Measurements from ENCODE around the gene OBSCN.

Gene OBSCN

DNA sequence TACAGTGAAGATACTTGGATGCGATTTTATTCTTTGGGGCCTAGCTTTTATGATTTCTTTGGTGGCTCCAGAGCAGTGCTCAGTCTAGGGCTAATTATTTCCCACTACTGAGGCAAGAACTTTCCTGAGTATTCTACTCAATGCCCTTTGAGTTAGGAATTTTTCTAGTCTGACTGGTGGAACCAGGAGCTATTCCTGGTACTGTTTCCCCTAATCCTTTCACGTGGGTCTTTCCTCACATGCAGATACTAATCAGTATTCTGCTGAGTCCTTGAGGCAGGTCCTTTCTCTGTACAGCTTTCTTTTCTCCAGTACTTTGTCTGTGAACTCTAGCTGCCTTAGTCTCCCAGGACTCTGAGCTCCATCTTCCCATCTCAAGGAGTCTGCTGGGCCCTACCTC, 122.0 kb downstream of the OBSCN start:
- DNase-seq (ENCODE audit: low read depth) = no peak

DNA sequence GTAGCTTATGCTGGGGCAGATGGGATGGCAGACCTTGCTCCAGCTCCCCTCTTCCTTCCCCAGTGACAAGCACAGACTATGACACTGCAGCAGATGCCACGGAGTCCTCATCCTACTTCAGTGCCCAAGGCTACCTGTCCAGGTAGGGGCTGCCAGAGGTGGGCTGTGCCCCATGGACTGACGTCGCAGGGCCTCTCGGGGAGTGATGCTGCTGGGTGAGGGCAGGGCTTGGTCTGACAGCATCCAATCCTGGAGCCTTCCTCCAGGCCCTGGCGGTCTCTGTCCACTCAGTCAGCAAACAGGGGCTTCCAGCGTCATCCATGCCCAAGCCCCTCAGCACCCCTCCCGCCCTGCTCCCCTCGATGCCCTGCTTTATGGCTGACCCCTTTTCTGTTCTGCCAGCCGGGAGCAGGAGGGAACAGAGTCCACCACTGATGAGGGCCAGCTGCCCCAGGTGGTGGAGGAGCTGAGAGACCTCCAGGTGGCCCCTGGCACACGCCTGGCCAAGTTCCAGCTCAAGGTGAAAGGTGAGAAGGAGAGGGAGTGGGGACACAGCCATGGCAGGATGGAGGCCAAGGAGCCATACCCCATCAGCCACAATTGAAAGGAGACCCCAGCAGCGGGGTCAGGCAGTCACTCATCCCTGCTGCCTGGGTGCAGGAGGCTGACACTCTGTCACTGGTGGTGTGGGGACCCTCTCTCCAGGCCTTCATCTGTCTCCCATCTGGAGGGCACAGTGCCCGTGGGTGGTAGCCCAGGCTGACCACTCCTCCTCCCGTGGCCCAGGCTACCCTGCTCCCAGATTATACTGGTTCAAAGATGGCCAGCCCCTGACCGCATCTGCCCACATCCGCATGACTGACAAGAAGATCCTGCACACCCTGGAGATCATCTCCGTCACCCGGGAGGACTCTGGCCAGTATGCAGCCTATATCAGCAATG, 125.2 kb downstream of the OBSCN start:
- DNase-seq (ENCODE audit: low read depth) = no peak

DNA sequence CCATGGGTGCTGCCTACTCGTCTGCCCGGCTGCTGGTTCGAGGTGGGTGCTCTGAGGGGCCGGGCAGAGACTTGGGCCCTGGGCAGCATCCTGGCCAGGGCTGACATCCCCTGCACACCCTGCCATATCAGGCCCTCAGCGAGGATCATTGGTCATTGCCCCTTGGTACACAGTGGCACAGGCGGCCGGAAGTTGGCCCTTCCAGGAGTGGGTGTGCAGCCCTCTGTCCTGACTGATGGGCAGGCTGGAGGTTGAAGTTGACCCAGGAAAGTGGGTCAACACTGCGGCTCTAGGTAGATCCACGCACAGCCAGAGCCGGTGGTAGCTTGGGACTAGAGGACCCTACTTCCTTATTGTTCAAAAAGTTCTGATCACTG, 125.9 kb downstream of the OBSCN start:
- DNase-seq (ENCODE audit: low read depth) = no peak

DNA sequence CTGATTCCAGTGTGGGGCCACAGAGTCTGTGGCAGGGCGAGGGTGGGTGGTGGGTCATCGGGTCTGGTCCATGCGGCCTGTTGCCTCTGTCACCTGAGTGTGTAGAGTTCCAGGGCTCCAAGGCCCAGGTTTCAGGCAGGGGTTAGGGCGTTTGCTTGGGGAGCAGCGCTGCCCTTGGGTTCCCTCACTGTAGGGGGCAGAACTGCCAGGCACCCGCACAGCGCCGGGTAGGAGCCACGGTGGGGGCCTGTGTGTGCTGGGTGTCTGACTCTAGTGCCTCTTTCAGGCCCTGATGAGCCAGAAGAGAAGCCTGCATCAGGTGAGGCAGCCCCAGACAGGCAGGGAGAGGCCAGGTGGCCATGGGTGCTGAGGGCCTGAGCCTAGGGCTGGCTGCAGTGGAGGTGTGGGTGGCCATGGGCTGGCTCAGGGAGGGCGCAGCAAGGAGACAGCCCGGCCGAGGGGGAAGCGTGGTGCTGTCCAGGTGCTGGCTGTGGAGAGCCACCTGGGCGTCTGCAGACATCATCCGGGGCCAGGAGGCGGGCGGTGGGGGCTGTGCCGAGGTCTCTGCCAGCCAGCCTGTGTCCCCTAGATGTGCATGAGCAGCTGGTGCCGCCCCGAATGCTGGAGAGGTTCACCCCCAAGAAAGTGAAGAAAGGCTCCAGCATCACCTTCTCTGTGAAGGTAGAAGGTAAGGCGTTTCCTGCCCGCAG, 126.5 kb downstream of the OBSCN start:
- no peak for DNase-seq (ENCODE audit: low read depth)

DNA sequence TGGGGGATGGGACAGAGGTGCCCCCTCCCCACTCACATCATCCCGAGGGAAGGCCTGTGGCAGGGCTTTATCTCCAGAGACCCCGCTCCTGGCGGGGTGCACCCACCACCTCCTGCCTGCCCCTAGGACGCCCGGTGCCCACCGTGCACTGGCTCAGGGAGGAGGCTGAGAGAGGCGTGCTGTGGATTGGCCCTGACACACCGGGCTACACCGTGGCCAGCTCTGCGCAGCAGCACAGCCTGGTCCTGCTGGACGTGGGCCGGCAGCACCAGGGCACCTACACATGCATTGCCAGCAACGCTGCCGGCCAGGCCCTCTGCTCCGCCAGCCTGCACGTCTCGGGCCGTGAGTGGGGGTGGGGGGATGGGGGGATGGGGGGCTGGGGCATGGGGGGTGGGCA, 127.1 kb downstream of the OBSCN start:
- DNase-seq (ENCODE audit: low read depth) = no peak

DNA sequence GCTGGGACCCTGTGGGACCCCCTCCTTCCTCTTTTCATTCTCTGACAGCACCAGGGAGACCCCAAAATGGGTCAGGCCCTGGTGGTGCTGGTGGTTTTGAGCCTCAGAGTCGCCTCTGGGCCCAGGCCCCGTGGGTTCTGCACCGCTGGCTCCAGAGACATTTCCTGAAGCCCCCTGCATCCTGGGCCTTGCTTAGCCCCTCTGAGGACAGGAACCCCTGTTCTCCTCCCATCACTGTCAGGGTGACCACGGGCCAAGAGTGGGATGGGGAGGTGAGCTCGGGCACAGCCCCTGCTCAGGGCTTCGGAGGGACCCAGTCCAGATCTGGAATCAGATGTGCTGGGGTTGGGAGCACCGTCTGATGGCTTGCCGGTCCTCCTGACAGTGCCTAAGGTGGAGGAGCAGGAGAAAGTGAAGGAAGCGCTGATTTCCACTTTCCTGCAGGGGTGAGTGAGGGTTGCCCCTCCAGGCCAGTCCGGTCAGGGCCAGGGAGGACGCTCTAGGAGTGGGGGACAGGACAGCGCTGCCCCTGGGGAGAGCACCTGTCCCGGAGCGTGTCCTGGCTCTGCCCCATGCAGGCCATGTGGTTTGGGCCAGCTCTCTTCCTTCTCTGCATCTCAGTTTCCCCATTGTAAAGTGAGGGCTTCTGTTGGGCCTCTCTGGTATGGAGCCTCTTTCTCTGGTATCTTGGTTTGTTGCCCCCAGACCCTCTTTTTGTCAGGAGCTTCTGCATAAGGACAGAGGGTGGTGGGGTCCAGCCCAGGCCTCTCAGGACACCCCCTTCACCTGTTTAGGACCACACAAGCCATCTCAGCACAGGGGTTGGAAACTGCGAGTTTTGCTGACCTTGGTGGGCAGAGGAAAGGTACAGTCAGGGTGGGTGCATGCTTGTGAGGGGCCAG, 127.8 kb downstream of the OBSCN start:
- no peak for DNase-seq (ENCODE audit: low read depth)

DNA sequence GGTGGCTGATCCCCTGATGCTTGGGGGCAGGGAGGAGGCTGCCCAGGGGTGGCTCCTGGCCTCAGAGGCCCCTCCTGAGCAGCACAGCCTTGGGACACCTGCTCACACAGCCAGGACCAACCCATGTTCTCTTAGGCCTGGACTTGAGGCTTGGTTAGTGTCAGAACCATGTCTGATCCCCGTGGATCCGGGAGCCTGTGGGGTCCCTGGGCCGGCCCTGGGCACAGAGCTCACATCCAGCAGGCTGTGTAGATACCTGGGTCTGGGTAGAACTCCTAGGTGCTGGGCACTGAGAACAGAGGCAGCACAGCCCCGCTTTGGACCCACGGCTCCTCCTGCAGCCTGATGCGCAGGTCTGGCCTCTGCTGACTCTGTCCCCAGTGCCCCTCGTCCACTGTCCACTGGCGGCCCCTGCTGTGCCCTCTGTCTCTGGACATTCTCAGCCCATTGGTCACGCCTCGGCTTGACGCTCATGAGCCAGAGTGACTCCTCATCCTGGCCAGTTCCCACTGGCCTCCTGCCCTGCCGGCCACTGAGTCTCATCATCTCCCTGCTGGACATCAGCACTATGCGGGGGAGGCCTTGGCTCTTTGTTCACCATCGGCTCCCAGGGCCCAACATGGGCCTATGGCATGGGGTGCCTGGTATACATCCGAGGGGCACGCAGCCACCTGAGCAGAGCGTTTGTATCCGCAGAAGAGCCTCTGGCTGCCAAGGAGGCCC, 128.6 kb downstream of the OBSCN start:
- DNase-seq (ENCODE audit: low read depth) = no peak

DNA sequence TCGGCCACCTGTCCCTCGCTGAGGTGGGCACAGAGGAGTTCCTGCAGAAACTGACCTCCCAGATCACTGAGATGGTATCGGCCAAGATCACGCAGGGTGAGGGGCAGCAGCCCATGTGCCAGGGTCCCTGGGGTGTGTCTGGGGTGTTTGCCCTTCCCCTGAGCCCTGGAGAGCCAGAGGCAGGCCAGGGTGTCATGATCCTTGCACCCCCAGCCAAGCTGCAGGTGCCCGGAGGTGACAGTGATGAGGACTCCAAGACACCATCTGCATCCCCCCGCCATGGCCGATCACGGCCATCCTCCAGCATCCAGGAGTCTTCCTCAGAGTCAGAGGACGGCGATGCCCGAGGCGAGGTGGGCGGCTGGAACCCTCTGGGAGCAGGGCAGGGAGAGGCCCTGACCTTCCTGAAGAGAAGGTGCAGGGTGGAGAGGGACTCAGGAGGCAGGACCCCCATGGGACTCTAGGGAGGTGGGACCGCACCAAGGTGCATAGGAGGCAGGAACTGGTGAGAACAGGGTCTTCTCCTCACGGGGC, 129.3 kb downstream of the OBSCN start:
- DNase-seq (ENCODE audit: low read depth) = no peak

DNA sequence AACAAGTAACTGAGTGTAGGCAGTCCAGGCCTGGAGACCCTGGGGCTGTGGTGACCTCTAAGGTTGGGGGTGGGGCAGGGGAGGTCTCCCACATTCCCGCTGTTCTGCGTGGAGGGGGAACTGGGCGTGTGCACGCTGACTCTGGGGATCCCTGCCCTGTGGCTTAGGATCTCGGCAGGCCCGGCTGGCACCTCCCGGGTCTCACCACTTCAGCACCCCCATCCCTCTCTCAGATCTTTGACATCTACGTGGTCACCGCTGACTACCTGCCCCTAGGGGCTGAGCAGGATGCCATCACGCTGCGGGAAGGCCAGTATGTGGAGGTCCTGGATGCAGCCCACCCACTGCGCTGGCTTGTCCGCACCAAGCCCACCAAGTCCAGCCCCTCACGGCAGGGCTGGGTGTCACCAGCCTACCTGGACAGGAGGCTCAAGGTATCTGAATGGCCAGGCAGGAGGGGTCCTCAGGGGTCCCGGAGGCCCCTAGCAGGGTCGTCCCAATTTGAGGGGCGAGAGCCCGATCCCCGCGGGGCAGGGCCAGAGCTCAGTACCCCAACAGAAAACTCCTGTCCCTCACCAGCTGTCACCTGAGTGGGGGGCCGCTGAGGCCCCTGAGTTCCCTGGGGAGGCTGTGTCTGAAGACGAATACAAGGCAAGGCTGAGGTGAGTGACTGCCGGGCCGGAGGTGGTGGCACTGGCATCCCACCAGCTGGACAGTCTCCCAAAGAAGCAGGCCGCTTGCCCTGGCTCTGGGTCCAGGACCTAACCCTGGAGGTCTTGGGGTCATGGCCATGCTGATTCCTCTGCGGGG, 130.1 kb downstream of the OBSCN start:
- DNase-seq (ENCODE audit: low read depth) = no peak

DNA sequence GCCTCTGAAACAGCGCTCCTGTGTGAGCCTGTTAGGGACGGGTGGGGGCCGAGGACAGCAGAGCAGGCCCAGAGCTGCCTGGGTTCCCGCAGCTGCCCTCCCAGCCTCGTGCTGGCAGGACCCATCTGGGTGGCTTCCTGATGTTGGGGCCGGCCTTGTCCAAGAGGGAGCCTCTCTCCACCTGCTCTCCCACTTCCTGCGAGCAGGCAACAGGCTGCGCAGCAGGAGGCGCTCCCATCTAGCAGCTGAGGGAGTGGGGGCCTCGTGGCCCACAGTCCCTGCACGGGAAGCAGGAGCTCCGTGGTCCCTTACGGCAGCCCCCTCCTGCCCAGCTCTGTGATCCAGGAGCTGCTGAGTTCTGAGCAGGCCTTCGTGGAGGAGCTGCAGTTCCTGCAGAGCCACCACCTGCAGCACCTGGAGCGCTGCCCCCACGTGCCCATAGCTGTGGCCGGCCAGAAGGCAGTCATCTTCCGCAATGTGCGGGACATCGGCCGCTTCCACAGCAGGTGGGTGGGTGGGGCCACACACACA, 130.7 kb downstream of the OBSCN start:
- DNase-seq (ENCODE audit: low read depth) = no peak

DNA sequence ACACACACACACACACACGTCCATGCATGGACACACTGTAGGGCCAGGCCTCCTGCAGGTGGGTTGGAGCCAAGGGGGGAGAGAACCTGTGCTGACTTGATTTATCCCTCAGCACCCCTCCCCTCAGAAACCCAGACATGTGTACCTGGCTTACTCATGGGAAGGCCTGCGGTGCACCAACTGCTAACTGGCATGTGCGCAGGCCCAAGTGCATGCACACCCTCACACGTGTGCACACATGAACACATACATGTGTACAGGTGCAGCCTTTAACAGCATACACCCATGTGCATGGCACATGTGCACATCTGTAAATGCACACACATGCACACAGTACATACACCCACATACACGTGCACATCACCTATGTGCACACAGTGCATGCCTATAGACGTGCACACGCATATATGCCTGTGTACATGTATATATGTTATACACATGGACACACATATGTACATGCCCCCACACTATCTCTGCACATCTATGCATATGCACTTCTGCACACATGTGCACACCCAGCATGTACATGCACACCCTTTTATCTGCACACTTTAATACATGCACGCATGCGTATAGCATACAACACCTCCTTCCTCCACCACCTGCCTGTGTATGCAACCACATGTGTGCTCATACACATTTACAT, 131.3 kb downstream of the OBSCN start:
- no peak for DNase-seq (ENCODE audit: low read depth)

DNA sequence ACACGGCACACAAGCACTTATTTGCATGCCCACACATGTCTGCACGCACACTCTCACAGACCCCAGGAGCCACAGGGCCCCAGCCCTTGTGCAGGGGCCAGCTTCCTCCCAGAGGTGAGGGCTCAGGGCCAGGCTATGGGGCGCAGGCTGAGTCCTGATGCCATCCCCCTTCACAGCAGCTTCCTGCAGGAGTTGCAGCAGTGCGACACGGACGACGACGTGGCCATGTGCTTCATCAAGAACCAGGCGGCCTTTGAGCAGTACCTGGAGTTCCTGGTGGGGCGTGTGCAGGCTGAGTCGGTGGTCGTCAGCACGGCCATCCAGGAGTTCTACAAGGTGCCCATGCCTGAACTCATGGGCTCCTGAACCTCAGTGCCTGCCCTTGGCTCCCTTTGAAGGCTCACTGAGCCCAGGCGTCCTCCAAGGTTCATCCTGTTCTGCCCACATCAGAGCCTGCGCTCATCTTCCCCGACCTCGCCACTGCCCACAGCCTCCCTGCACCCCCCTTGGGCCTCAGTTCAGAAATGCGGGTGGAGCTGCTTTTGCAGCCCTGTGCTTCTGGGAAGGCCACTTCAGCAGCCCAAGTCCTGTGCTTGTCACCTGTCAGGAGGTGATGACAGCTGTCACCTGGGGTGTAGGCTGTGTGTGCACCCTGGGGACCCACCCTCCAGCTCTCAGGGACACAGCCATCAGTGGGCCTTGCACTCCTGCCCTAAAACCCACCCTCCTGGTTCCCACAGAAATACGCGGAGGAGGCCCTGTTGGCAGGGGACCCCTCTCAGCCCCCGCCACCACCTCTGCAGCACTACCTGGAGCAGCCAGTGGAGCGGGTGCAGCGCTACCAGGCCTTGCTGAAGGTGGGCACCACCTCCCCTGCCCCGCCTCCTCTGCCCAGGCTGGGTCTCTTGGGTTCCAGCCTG, 132.2 kb downstream of the OBSCN start:
- DNase-seq (ENCODE audit: low read depth) = no peak

DNA sequence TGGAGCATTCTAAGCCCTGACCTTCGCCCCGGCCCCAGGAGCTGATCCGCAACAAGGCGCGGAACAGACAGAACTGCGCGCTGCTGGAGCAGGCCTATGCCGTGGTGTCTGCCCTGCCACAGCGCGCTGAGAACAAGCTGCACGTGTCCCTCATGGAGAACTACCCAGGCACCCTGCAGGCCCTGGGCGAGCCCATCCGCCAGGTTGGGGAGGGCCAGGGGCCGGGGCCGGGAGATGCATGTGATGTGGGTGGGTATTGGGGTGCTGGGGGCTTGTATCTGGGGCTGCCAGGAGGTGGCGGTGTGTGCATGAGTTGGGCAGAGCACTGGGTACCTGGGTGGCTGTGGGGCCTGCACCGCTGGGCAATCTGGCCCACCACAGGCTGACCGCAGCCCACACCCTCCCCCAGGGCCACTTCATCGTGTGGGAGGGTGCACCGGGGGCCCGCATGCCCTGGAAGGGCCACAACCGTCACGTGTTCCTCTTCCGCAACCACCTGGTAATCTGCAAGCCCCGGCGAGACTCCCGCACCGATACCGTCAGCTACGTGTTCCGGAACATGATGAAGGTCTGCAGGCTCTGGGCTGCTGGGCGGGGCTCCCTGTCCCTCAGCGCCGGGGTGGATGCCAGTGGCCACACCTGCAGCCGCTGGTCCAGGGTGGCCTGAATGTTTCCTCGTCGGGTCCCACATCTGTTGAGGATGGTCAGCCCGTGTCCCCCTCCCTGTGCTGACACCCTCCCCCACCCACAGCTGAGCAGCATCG, 133.0 kb downstream of the OBSCN start:
- DNase-seq (ENCODE audit: low read depth) = no peak

DNA sequence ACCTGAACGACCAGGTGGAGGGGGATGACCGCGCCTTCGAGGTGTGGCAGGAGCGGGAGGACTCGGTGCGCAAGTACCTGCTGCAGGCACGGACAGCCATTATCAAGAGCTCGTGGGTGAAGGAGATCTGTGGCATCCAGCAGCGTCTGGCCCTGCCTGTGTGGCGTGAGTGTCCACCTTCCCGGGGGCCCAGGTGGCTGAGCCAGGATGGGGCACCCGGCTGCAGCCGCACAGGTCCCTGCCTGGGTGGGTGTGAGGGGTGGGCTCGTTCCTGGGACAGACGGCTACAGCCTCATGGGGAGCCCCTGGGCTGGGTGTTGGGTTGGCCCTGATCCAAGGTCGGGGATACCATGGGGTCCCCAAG, 133.6 kb downstream of the OBSCN start:
- no peak for DNase-seq (ENCODE audit: low read depth)

DNA sequence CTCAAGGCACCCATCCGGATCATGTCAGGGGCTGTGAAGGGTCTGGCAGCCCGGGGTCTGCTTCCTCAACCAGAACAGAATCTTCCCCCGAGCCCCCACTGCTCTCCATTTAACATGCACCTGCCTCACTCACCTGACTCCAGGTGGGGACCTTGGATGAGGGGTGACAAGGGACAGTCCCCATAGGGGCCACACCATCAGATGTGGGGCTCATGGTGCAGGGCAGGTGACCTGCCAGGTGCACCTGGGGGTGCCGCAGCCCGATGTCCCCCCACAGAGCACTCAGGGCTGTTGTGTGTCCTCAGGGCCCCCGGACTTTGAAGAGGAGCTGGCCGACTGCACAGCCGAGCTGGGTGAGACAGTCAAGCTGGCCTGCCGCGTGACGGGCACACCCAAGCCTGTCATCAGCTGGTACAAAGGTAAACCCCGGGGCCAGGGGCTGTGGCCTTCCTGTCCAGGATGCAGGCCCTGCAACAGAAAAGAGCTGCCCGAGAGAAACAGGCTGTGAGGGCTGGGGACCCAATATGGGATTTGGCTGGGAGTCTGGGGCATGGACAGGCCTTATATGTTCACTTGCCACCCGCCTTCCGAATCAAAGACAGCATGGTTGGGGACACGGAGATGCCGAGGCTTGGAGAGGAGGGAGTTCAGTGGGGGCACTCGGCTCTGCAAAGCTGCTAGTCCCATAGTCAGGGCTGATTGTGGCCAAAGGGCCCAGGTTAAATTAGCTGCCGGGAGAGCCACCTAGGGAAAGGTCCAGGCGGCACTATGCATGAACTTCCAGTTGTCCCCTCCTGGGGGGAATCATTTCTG, 134.2 kb downstream of the OBSCN start:
- no peak for DNase-seq (ENCODE audit: low read depth)

DNA sequence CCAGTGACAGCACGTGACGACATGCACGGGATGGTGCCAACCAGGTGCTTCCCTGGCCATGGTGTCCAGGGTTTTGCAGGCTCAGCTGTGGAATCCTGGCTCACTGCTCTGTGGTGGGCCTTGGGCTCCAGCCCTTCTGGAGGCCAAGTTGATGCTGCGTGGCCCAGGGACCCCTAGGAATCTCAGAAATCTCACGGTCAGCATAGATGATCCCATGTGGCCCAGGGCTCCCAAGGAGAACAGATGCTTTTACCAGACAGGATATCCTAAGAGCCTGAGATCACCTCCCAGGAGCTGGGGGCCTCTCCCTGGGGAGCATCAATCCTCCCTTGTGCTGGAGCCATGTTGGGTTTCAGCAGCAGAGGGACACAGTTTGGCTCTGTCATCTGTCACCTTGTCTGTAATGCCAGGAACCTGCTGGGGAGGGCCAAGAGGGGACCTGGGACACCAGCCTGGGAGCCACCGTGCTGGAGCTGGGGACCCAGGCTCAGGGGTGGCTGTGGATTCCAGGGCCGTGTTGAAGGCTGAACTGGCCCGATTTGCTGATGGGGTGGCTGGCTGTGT, 134.9 kb downstream of the OBSCN start:
- DNase-seq (ENCODE audit: low read depth) = no peak

DNA sequence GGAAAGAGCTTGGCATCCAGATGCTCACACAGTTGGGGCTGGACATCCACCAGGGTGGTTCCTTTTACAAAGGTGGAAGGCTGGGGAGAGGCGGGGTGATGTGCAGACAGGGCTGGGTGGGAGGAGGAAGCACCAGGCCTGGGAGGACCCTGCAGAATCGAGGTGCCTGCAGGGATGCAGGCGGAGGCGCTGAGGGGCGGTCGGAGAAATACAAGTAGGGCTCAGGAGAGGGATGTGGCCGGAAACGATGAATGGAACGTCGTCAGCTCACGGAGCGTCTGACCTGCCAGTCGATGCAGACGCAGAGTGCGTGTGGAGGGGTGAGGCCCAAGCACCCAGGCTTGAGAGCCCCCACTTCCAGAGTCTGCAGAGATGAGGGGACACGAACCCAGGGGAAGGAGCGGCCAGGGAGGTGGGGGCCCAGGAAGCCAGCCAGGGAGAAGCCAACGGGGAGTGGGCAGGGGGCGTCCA, 135.4 kb downstream of the OBSCN start:
- DNase-seq (ENCODE audit: low read depth) = no peak

Measured in non-pigmented ciliary epithelial cell (primary cell).